KMS-11 (cell line): ENCODE results near the gene CLTRN.

Source experiments
- H2AFZ ChIP-seq: fragments of 200-600 bp; sonication (generic); 2 replicates; pipeline ENCODE4 v1.6.1; 2016; ENCODE audit warnings: antibody characterized with exemption, mixed run types, low read depth
- H3K27ac ChIP-seq: fragments of 200-600 bp; sonication (generic); 2 replicates; pipeline ENCODE4 v1.6.1; 2016; ENCODE audit warnings: mild to moderate bottlenecking, mixed run types
- H3K27me3 ChIP-seq: fragments of 200-600 bp; sonication (generic); 2 replicates; pipeline ENCODE4 v1.6.1; 2017; ENCODE audit warnings: mild to moderate bottlenecking, low read depth, mixed run types, moderate library complexity; ENCODE audit not compliant: insufficient read depth
- H3K36me3 ChIP-seq: fragments of 200-600 bp; sonication (generic); 2 replicates; pipeline ENCODE4 v1.6.1; 2017; ENCODE audit warnings: mild to moderate bottlenecking, mixed run types; ENCODE audit not compliant: insufficient read depth
- H3K4me1 ChIP-seq: fragments of 200-600 bp; sonication (generic); 2 replicates; pipeline ENCODE4 v1.6.1; 2016; ENCODE audit warnings: mild to moderate bottlenecking, low read depth, mixed run types; ENCODE audit not compliant: poor library complexity, severe bottlenecking
- H3K4me2 ChIP-seq: fragments of 200-600 bp; sonication (generic); 2 replicates; pipeline ENCODE4 v1.7.0; 2016; ENCODE audit warnings: mild to moderate bottlenecking, mixed run types
- H3K4me3 ChIP-seq: fragments of 200-600 bp; sonication (generic); IDR thresholded peaks from 2 replicates; pipeline ENCODE4 v1.6.1; 2017; ENCODE audit warnings: low read depth, low read length, mixed read lengths; ENCODE audit not compliant: insufficient read depth
- H3K79me2 ChIP-seq: fragments of 200-600 bp; sonication (generic); 2 replicates; pipeline ENCODE4 v1.6.1; 2016; ENCODE audit warnings: low read depth, mixed run types; ENCODE audit not compliant: insufficient read depth
- H3K9ac ChIP-seq: fragments of 200-600 bp; sonication (generic); 2 replicates; pipeline ENCODE4 v1.6.1; 2016; ENCODE audit warnings: mild to moderate bottlenecking, mixed run types
- H4K20me1 ChIP-seq: fragments of 200-600 bp; sonication (generic); 2 replicates; pipeline ENCODE4 v1.6.1; 2016; ENCODE audit warnings: mild to moderate bottlenecking, mixed run types; ENCODE audit not compliant: insufficient read depth
- CTCF ChIP-seq: fragments of 200-600 bp; sonication (generic); conservative IDR thresholded peaks from 2 replicates; pipeline ENCODE4 v1.6.1; 2017; ENCODE audit warnings: low read depth, mild to moderate bottlenecking, antibody characterized with exemption, low read length, moderate library complexity, mixed read lengths

Gene CLTRN

DNA sequence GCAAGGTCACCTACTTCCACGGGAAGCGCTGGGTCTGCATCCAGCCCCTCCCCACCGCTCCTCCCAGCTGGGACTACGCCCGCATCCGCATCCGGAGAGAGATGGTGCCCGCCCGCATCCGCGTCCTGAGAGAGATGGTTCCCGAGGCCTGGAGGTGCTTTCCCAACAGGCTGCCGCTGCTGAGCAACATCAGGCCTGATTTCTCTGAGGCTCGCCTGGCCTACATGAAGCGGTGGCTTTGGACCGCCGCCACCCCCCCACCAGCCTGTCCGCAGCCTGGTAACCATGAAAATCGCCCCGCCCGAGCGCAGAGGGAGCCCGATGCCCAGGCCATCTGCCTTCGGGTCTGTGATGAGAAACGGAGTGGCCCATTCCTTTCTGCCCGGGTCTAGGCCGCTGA, 18.1 kb downstream of the CLTRN start:
- Histone ChIP-seq H3K36me3 (no peaks in the 10 kb centered on the region), H3K27ac (no peak overlapping the region), H3K27me3 (no peaks in the 10 kb centered on the region), H3K4me2 (no peak overlapping the region), H3K4me3 (no peak overlapping the region), H4K20me1 (no peaks in the 10 kb centered on the region), H3K9ac (no peak overlapping the region), H2AFZ (no peak overlapping the region), H3K79me2 (no peaks in the 10 kb centered on the region), H3K4me1 (no peaks in the 10 kb centered on the region)
- TF ChIP-seq CTCF: no peak

DNA sequence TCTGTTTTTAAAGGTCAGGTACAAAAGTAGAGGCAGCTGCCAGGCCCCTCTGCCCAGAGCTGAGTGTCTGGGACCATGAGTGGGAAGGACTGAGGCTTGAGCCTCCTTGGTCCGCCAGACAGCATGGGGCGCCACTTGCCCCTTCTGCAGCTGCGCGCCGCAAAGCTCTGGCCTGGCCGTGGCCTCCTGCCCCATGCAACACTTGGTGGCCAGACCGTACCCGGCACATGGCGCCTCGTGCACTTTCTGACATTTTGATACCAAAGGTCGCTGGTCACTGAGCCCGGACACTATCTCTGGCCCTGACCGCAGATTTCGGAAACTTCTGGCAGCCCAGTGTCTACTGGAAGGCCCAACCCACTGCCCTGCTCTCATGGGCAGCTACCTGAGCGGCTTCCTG, 18.6 kb downstream of the CLTRN start:
- no peak overlapping the region for H3K27ac ChIP-seq
- H3K9ac ChIP-seq: no peak overlapping the region
- no peak overlapping the region for H3K4me3 ChIP-seq
- H3K27me3 ChIP-seq: no peaks in the 10 kb centered on the region
- H3K36me3 ChIP-seq: no peaks in the 10 kb centered on the region
- no peaks in the 10 kb centered on the region for H4K20me1 ChIP-seq
- H3K4me1 ChIP-seq: no peaks in the 10 kb centered on the region
- H3K4me2 ChIP-seq: no peak overlapping the region
- H2AFZ ChIP-seq: no peak overlapping the region
- H3K79me2 ChIP-seq: no peaks in the 10 kb centered on the region
- no peak for TF ChIP-seq CTCF

DNA sequence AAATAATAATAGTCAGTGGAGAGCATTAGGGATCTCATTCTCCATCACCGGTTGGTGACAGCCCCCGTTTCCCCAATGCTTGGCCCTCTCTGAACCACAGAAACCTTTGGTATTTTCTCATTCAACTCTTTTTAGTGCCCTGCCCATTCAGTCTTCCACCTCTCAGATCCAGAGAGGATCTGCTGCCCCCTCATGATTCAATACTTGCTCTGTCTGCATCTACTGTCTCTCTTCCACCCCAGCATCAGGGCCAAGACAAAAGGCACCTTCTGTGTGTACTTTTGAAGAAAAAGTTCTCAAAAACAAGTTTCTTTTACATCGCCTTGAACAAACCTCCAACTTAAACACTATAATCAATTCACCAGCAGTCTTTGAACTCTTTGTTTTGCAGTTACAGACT, 19.3 kb downstream of the CLTRN start:
- Histone ChIP-seq H4K20me1 (no peaks in the 10 kb centered on the region), H3K9ac (no peak overlapping the region), H3K4me3 (no peak overlapping the region), H3K79me2 (no peaks in the 10 kb centered on the region), H3K4me1 (no peaks in the 10 kb centered on the region), H3K36me3 (no peaks in the 10 kb centered on the region), H2AFZ (no peak overlapping the region), H3K4me2 (no peak overlapping the region), H3K27ac (no peak overlapping the region), H3K27me3 (no peaks in the 10 kb centered on the region)
- TF ChIP-seq CTCF: no peak

GRCh38 chrX:15644560-15644872, 20.1 kb downstream of the CLTRN start:
- Histone ChIP-seq H3K4me1 (no peaks in the 10 kb centered on the region), H3K4me2 (no peak overlapping the region), H3K27me3 (no peaks in the 10 kb centered on the region), H3K27ac (no peak overlapping the region), H2AFZ (no peak overlapping the region), H3K9ac (no peak overlapping the region), H3K79me2 (no peaks in the 10 kb centered on the region), H4K20me1 (no peaks in the 10 kb centered on the region), H3K36me3 (no peaks in the 10 kb centered on the region), H3K4me3 (no peak overlapping the region)
- no peak for TF ChIP-seq CTCF
